Measurements from ENCODE around the gene SPR. TPM values are rescaled to one million over a fixed set of nuclear protein-coding genes. Genes with fewer than 3 reads are reported as not detected.

Gene SPR
- total and polyA plus RNA-seq, 2 donors (not counting 3 experiments of a cell fraction or from before 2014, with no cell fraction given): 22.0 to 27.6 TPM

DNA sequence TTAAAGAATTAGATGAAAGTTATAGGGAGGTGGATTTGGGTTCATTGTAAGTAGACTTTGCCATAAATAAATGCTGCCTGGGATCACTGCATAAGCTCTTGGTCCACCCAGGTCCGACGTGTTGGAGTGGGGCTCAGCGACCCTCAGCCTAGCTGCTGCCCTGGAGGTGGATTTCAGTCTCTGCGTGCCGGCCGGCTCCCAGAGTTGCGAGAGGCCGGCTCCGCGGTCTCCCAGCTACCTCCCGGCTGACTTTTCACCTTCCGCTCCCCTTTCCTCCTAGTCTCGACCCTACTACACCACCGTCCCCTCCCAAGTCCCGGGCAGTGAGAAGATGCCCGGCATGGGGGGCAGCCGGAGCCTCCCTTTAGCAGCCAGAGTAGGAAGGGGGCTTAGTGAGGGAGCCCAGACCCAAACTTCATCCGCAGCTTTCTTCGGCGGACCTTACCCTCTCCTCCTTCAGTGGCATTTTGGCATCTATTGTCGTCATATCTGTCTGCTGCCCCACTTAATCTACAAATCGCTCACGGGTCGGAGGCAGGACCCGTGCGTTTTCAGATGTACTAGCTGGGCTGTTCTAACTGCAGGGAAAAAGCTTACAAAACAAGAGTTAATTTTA, 38.2 kb downstream of the SPR start:
- CTCF ChIA-PET: interaction anchor here (0.9 to 5.8 kb wide), 8 partner anchors 8 to 252 kb away, joined by 3 to 26 read pairs (median 4); partner anchors contain the start of genes EMX1 and SPR
- no TSS peak for BruUV-seq (replicated peaks)
- FAIRE-seq: no peak

DNA sequence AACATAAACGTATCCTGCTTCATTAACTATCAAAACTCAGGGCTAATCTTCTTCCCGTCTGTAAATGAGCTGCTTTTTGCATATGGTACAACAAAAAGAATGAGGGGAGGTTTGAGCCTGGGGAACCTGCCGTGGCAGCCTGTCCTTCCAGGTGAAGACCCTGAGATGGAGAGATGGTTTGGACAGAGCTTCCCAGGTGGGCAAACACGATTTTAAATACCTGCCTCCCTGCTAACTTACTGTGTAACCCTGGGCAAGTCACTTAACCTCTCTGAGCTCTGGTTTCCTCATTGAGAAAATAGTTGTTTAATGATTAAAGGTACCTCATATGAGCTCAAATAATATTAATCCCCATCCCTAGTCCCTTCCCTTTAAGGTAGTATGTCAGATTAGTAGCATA, 39.2 kb downstream of the SPR start:
- no peak for DNase-seq (ENCODE audit: low read depth, low spot score)
- no peak overlapping the region for H3K9ac ChIP-seq (replicated peaks; ENCODE audit: extremely low read depth, insufficient read depth, low read length)
- H3K27me3 ChIP-seq (ENCODE audit: control insufficient read depth in 2 of 2, insufficient read depth in 2 of 2, low read length in 2 of 2): peaks cover 85 to 92% of the 10 kb centered on the region in 2 experiments
- no peaks in the 10 kb centered on the region for H3K36me3 ChIP-seq (ENCODE audit: control insufficient read depth in 2 of 2, extremely low read depth in 1 of 2, insufficient read depth in 2 of 2, low read length in 2 of 2)
- FAIRE-seq: peak; percentile 8
- ChIA-PET CTCF (interaction anchor here (0.6 to 5.8 kb wide), 8 partner anchors 9 to 48 kb away, joined by 3 to 26 read pairs (median 4); partner anchors contain the start of genes EMX1 and SPR), POLR2A (no interaction called here)
- H3K9me1 ChIP-seq (replicated peaks; ENCODE audit: control insufficient read depth, extremely low read depth, insufficient read depth, low read length): no peaks in the 10 kb centered on the region
- no peaks in the 10 kb centered on the region for H3K79me2 ChIP-seq (ENCODE audit: control insufficient read depth, insufficient read depth, low read length)
- no TSS peak for BruUV-seq (replicated peaks)
- no peaks in the 10 kb centered on the region for H4K20me1 ChIP-seq (replicated peaks; ENCODE audit: control insufficient read depth, extremely low read depth, insufficient read depth, low read length)
- peaks cover 4% of the 10 kb centered on the region for H3K9me3 ChIP-seq (replicated peaks; ENCODE audit: control insufficient read depth, insufficient read depth, low read length)
- intact Hi-C loops (cut with micrococcal nuclease) (no loop called here), dilution Hi-C loops (cut with MboI; ENCODE audit: extremely low pct_ligation_motif_present, low sequenced_read_pairs) (no loop called here)
- no peak overlapping the region for H3K4me2 ChIP-seq (ENCODE audit: insufficient read depth, low read length)
- no peaks in the 10 kb centered on the region for H3K4me1 ChIP-seq (ENCODE audit: control insufficient read depth, extremely low read depth, insufficient read depth, low read length)
- no peak overlapping the region for H3K27ac ChIP-seq (ENCODE audit: insufficient read depth, low read depth, low read length)
- no peak overlapping the region for H3K4me3 ChIP-seq (replicated peaks in 1 of 3; ENCODE audit: insufficient read depth in 1 of 3, low read depth in 1 of 3, low read length in 3 of 3)
- TF ChIP-seq FOS (IDR thresholded peaks at IDR 0.05; ENCODE audit: borderline replicate concordance, insufficient read depth, low read length) (no peak), JUN (IDR thresholded peaks at IDR 0.05; ENCODE audit: borderline replicate concordance, insufficient read depth, insufficient read length, low read depth) (no peak), POLR2AphosphoS5 (IDR thresholded peaks at IDR 0.05; ENCODE audit: insufficient read depth, low read depth, low read length) (no peak), EZH2 (IDR thresholded peaks at IDR 0.05; ENCODE audit: borderline replicate concordance, low read depth, low read length, severe bottlenecking) (no peak), GATA2 (IDR thresholded peaks at IDR 0.05; ENCODE audit: insufficient read depth, insufficient read length, low read depth, low read length) (no peak), MYC (IDR thresholded peaks at IDR 0.05; ENCODE audit: low read depth, low read length) (no peak)
- TF ChIP-seq, protein P1, sequence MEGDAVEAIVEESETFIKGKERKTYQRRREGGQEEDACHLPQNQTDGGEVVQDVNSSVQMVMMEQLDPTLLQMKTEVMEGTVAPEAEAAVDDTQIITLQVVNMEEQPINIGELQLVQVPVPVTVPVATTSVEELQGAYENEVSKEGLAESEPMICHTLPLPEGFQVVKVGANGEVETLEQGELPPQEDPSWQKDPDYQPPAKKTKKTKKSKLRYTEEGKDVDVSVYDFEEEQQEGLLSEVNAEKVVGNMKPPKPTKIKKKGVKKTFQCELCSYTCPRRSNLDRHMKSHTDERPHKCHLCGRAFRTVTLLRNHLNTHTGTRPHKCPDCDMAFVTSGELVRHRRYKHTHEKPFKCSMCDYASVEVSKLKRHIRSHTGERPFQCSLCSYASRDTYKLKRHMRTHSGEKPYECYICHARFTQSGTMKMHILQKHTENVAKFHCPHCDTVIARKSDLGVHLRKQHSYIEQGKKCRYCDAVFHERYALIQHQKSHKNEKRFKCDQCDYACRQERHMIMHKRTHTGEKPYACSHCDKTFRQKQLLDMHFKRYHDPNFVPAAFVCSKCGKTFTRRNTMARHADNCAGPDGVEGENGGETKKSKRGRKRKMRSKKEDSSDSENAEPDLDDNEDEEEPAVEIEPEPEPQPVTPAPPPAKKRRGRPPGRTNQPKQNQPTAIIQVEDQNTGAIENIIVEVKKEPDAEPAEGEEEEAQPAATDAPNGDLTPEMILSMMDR (IDR thresholded peaks at IDR 0.05; ENCODE audit: extremely low read depth in 1 of 2, insufficient read depth in 1 of 2, low read depth in 1 of 2, low read length in 2 of 2): no peak
- TF ChIP-seq, protein P2, sequence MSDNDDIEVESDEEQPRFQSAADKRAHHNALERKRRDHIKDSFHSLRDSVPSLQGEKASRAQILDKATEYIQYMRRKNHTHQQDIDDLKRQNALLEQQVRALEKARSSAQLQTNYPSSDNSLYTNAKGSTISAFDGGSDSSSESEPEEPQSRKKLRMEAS (IDR thresholded peaks at IDR 0.05; ENCODE audit: insufficient read depth, insufficient read length): no peak
- H2AFZ ChIP-seq (ENCODE audit: low read depth, low read length): no peak overlapping the region

More for the DNA sequence above, 38.2 kb downstream of the SPR start:
- Histone ChIP-seq H3K79me2 (ENCODE audit: control insufficient read depth, insufficient read depth, low read length) (no peaks in the 10 kb centered on the region), H3K4me3 (replicated peaks in 1 of 3; ENCODE audit: insufficient read depth in 1 of 3, low read depth in 1 of 3, low read length in 3 of 3) (no peak overlapping the region), H3K9ac (replicated peaks; ENCODE audit: extremely low read depth, insufficient read depth, low read length) (no peak overlapping the region), H3K27me3 (ENCODE audit: control insufficient read depth in 2 of 2, insufficient read depth in 2 of 2, low read length in 2 of 2) (peaks cover 93 to 100% of the 10 kb centered on the region in 2 experiments), H3K9me1 (replicated peaks; ENCODE audit: control insufficient read depth, extremely low read depth, insufficient read depth, low read length) (no peaks in the 10 kb centered on the region), H3K4me2 (ENCODE audit: insufficient read depth, low read length) (no peak overlapping the region), H3K9me3 (replicated peaks; ENCODE audit: control insufficient read depth, insufficient read depth, low read length) (peaks cover 4% of the 10 kb centered on the region), H2AFZ (ENCODE audit: low read depth, low read length) (no peak overlapping the region), H3K36me3 (ENCODE audit: control insufficient read depth in 2 of 2, extremely low read depth in 1 of 2, insufficient read depth in 2 of 2, low read length in 2 of 2) (no peaks in the 10 kb centered on the region), H3K4me1 (ENCODE audit: control insufficient read depth, extremely low read depth, insufficient read depth, low read length) (peaks cover under 1% of the 10 kb centered on the region), H3K27ac (ENCODE audit: insufficient read depth, low read depth, low read length) (no peak overlapping the region), H4K20me1 (replicated peaks; ENCODE audit: control insufficient read depth, extremely low read depth, insufficient read depth, low read length) (no peaks in the 10 kb centered on the region)
- DNase-seq (ENCODE audit: low read depth, low spot score): no peak
- TF ChIP-seq POLR2AphosphoS5 (IDR thresholded peaks at IDR 0.05; ENCODE audit: insufficient read depth, low read depth, low read length): no peak
- TF ChIP-seq MYC (IDR thresholded peaks at IDR 0.05; ENCODE audit: low read depth, low read length): no peak
- peak; percentile 68 for TF ChIP-seq EZH2 (IDR thresholded peaks at IDR 0.05; ENCODE audit: borderline replicate concordance, low read depth, low read length, severe bottlenecking)
- TF ChIP-seq JUN (IDR thresholded peaks at IDR 0.05; ENCODE audit: borderline replicate concordance, insufficient read depth, insufficient read length, low read depth): no peak
- dilution Hi-C loops (cut with MboI; ENCODE audit: extremely low pct_ligation_motif_present, low sequenced_read_pairs): no loop called here
- intact Hi-C loops (cut with micrococcal nuclease): no loop called here
- POLR2A ChIA-PET: no interaction called here
